Kidney epithelial cell (primary cell): ENCODE measurements around the gene SFXN1. TPM values are rescaled to one million over a fixed set of nuclear protein-coding genes. Genes with fewer than 3 reads are reported as not detected.

Experiments
- DNase-seq: peaks from one replicate; pipeline ENCODE4 v3.0.0-alpha.2; 2010; ENCODE audit warnings: low read depth
- H3K27me3 ChIP-seq: 2 replicates; pipeline ENCODE4 v1.6.0; 2011; ENCODE audit warnings: low read length; ENCODE audit not compliant: control insufficient read depth, insufficient read depth
- H3K36me3 ChIP-seq: 2 replicates; pipeline ENCODE4 v1.5.1; 2011; ENCODE audit warnings: low read length; ENCODE audit not compliant: control insufficient read depth, insufficient read depth
- H3K4me3 ChIP-seq: 2 replicates; pipeline ENCODE4 v1.5.1; 2011; ENCODE audit warnings: low read depth, mild to moderate bottlenecking, control low read depth, low read length
- CTCF ChIP-seq: IDR thresholded peaks from 2 replicates; pipeline ENCODE4 v1.5.1; 2011; ENCODE audit warnings: mild to moderate bottlenecking, moderate library complexity, low read length, control low read depth, inconsistent platforms; ENCODE audit not compliant: insufficient read depth, poor library complexity, severe bottlenecking
- total RNA-seq: library from RNA; depleted of rRNA; stranded (reverse); fragments of >200 nt; gene quantifications from 2 replicates; pipeline ENCODE4 v1.2.3, GENCODE V29; 2015

Gene SFXN1
- total RNA-seq, 1 donor from 2014 or later, result 55.4 TPM

- Histone ChIP-seq H3K36me3 (no peaks in the 10 kb centered on the region), H3K27me3 (no peaks in the 10 kb centered on the region), H3K4me3 (no peak overlapping the region)
- no peak for DNase-seq
- no peak for TF ChIP-seq CTCF
These were observed 22.1 kb upstream of the SFXN1 start for GRCh38 chr5:175456105-175456742.

GRCh38 chr5:175457466-175457865, 20.9 kb upstream of the SFXN1 start:
- no peak for TF ChIP-seq CTCF
- H3K36me3 ChIP-seq, result no peaks in the 10 kb centered on the region
- DNase-seq, result no peak

GRCh38 chr5:175460126-175460525, 18.2 kb upstream of the SFXN1 start:
- Histone ChIP-seq H3K36me3 (no peaks in the 10 kb centered on the region), H3K4me3 (no peak overlapping the region), H3K27me3 (no peaks in the 10 kb centered on the region)
- no peak for DNase-seq
- peak; percentile 44 for TF ChIP-seq CTCF

More at GRCh38 chr5:175457466-175457865, 20.9 kb upstream of the SFXN1 start:
- Histone ChIP-seq H3K27me3 (no peaks in the 10 kb centered on the region), H3K4me3 (no peak overlapping the region)

GRCh38 chr5:175460552-175460951, 17.8 kb upstream of the SFXN1 start:
- Histone ChIP-seq H3K27me3 (no peaks in the 10 kb centered on the region), H3K4me3 (no peak overlapping the region), H3K36me3 (no peaks in the 10 kb centered on the region)
- TF ChIP-seq CTCF, result no peak
- DNase-seq, result no peak

- H3K4me3 ChIP-seq, result no peak overlapping the region
- H3K27me3 ChIP-seq, result no peaks in the 10 kb centered on the region
- DNase-seq, result no peak
- no peaks in the 10 kb centered on the region for H3K36me3 ChIP-seq
- no peak for TF ChIP-seq CTCF
These were observed 17.0 kb upstream of the SFXN1 start for GRCh38 chr5:175461370-175461769.

GRCh38 chr5:175463641-175464040, 14.7 kb upstream of the SFXN1 start:
- TF ChIP-seq CTCF, result no peak
- Histone ChIP-seq H3K4me3 (no peak overlapping the region), H3K27me3 (peaks cover 5% of the 10 kb centered on the region), H3K36me3 (no peaks in the 10 kb centered on the region)
- DNase-seq, result no peak
